Ishikawa (cell line): ENCODE results near the gene DLEC1.

Experiments used
- TCF12 ChIP-seq: IDR thresholded peaks from 2 replicates; pipeline ENCODE4 v1.6.1; 2012; ENCODE audit warnings: low read depth
- USF1 ChIP-seq: IDR thresholded peaks from 2 replicates; pipeline ENCODE4 v1.6.1; 2012

GRCh38 chr3:38098376-38098723, 59.3 kb downstream of the DLEC1 start:
- TF ChIP-seq TCF12 (no peak), USF1 (no peak)
